Loucy (cell line): Measurements from ENCODE around the gene MACROD2.

Source experiments
- H2AFZ ChIP-seq: fragments of 200-600 bp; sonication (generic); 2 replicates; pipeline ENCODE4 v1.6.0; 2016; ENCODE audit warnings: antibody characterized with exemption, mild to moderate bottlenecking, low read length, moderate library complexity
- H3F3A ChIP-seq: fragments of 200-600 bp; 2 replicates; pipeline ENCODE4 v1.6.0; 2016; ENCODE audit warnings: antibody characterized with exemption, low read depth, mild to moderate bottlenecking
- H3K27me3 ChIP-seq: fragments of 200-600 bp; sonication (generic); 2 replicates; pipeline ENCODE4 v1.6.1; 2014; ENCODE audit warnings: low read length, mild to moderate bottlenecking; ENCODE audit not compliant: insufficient read depth, poor library complexity, severe bottlenecking
- H3K36me3 ChIP-seq: fragments of 200-600 bp; sonication (generic); 2 replicates; pipeline ENCODE4 v1.6.1; 2016; ENCODE audit warnings: low read length; ENCODE audit not compliant: insufficient read depth
- H3K4me1 ChIP-seq: fragments of 200-600 bp; sonication (generic); 2 replicates; pipeline ENCODE4 v1.5.1; 2014; ENCODE audit warnings: low read length, mild to moderate bottlenecking; ENCODE audit not compliant: insufficient read depth, poor library complexity, severe bottlenecking
- H3K4me2 ChIP-seq: fragments of 200-600 bp; sonication (generic); 2 replicates; pipeline ENCODE4 v1.6.0; 2014; ENCODE audit warnings: antibody characterized with exemption, low read length, low read depth, mild to moderate bottlenecking; ENCODE audit not compliant: poor library complexity, severe bottlenecking
- H3K4me3 ChIP-seq: fragments of 200-600 bp; sonication (generic); 2 replicates; pipeline ENCODE4 v1.5.1; 2014; ENCODE audit warnings: low read length, mild to moderate bottlenecking, mixed read lengths; ENCODE audit not compliant: poor library complexity, severe bottlenecking
- H3K79me2 ChIP-seq: fragments of 200-600 bp; sonication (generic); 2 replicates; pipeline ENCODE4 v1.6.1; 2014; ENCODE audit warnings: low read length; ENCODE audit not compliant: insufficient read depth
- H3K9ac ChIP-seq: fragments of 200-600 bp; sonication (generic); 2 replicates; pipeline ENCODE4 v1.6.0; 2014; ENCODE audit warnings: mild to moderate bottlenecking, low read depth, low read length, moderate library complexity; ENCODE audit not compliant: poor library complexity, severe bottlenecking
- H3K9me2 ChIP-seq: fragments of 200-600 bp; sonication (generic); replicated peaks from 2 replicates; pipeline ENCODE4 v1.6.1; 2016; ENCODE audit warnings: low read depth, low read length, mixed read lengths
- H3K9me3 ChIP-seq: fragments of 200-600 bp; sonication (generic); 2 replicates; pipeline ENCODE4 v1.6.1; 2014; ENCODE audit warnings: mild to moderate bottlenecking, antibody characterized with exemption, low read length, low read depth; ENCODE audit not compliant: insufficient read depth
- H4K20me1 ChIP-seq: fragments of 200-600 bp; sonication (generic); 2 replicates; pipeline ENCODE4 v1.6.0; 2014; ENCODE audit warnings: antibody characterized with exemption, low read length, mild to moderate bottlenecking; ENCODE audit not compliant: insufficient read depth, poor library complexity, severe bottlenecking
- EZH2phosphoT487 ChIP-seq: fragments of 200-600 bp; IDR thresholded peaks from 2 replicates; pipeline ENCODE4 v1.6.1; 2018; ENCODE audit warnings: antibody characterized with exemption, mild to moderate bottlenecking, moderate library complexity, borderline replicate concordance
- TF ChIP-seq, protein P1 (sequence below): fragments of 200-600 bp; sonication (generic); conservative IDR thresholded peaks from 2 replicates; pipeline ENCODE4 v1.5.1; 2014; ENCODE audit warnings: mild to moderate bottlenecking, antibody characterized with exemption, low read length

Gene MACROD2

DNA sequence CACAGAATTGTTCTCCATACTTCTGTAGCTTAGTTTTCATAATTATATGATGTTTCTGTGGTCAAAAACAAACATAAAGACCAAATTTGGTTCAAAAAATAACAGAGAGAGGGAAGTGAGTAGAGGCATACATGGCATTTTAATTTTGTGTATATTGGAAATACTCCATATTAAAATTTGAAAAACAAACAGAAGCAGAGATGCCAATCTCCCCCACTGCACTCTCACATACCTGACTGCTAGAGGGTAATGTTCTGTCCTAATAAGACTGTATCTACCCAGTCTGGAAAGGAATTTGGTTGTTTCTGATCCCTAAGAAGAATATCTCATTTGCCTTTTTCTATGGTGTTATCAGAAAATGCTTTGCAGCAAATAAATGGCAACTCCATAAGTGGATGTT, 1301.1 kb downstream of the MACROD2 start:
- no peaks in the 10 kb centered on the region for H4K20me1 ChIP-seq
- no peaks in the 10 kb centered on the region for H3K36me3 ChIP-seq
- no peaks in the 10 kb centered on the region for H3K27me3 ChIP-seq
- no peak overlapping the region for H3K9ac ChIP-seq
- H2AFZ ChIP-seq, result no peak overlapping the region
- TF ChIP-seq EZH2phosphoT487, result no peak
- TF ChIP-seq, protein P1, sequence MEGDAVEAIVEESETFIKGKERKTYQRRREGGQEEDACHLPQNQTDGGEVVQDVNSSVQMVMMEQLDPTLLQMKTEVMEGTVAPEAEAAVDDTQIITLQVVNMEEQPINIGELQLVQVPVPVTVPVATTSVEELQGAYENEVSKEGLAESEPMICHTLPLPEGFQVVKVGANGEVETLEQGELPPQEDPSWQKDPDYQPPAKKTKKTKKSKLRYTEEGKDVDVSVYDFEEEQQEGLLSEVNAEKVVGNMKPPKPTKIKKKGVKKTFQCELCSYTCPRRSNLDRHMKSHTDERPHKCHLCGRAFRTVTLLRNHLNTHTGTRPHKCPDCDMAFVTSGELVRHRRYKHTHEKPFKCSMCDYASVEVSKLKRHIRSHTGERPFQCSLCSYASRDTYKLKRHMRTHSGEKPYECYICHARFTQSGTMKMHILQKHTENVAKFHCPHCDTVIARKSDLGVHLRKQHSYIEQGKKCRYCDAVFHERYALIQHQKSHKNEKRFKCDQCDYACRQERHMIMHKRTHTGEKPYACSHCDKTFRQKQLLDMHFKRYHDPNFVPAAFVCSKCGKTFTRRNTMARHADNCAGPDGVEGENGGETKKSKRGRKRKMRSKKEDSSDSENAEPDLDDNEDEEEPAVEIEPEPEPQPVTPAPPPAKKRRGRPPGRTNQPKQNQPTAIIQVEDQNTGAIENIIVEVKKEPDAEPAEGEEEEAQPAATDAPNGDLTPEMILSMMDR, result no peak
- H3K79me2 ChIP-seq, result no peaks in the 10 kb centered on the region
- no peaks in the 10 kb centered on the region for H3F3A ChIP-seq
- no peaks in the 10 kb centered on the region for H3K9me3 ChIP-seq
- no peaks in the 10 kb centered on the region for H3K9me2 ChIP-seq
- H3K4me3 ChIP-seq, result no peak overlapping the region
- H3K4me1 ChIP-seq, result no peaks in the 10 kb centered on the region
- no peak overlapping the region for H3K4me2 ChIP-seq

DNA sequence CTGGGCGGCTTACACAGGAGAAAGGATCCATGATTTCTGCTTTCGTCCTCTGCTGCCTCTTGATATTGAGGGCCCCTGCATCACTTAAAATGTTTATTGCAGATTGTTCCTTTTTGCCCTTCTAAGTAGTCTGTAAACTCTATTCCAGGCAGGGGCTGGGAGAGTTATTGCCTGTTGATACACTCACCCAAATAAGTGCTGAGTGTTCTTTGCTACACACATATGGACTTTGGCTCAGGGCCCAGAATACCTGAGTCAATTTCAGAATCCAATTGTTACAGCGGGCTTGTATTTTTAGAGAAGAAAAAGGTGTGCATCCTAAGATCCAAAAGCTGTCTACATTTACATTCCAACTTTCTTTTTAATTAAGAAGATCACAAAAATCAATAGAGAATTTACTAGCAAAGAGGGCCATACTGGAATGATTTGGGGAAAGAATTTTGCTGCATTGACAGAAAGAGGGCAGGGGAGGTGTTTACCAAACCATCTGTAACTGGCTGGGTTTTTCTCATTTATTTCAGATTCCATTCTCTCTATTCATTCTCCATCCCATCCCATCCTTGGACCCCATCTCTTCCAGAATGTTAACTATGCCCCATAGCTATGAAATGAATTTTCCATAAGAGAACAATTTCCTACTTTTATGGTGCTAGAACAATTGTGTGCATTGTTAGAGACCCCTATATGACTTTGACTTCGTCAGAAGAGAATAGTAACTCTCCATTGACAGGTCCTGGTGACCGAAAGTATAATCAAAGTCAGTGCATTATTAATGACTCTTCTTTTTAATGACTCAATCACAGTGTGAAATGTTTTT, 1302.0 kb downstream of the MACROD2 start:
- Histone ChIP-seq H3K4me3 (no peak overlapping the region), H3K27me3 (no peaks in the 10 kb centered on the region), H2AFZ (no peak overlapping the region), H3F3A (no peaks in the 10 kb centered on the region), H4K20me1 (no peaks in the 10 kb centered on the region), H3K79me2 (no peaks in the 10 kb centered on the region), H3K4me2 (no peak overlapping the region), H3K9me3 (no peaks in the 10 kb centered on the region), H3K9ac (no peak overlapping the region), H3K36me3 (no peaks in the 10 kb centered on the region), H3K4me1 (no peaks in the 10 kb centered on the region), H3K9me2 (no peaks in the 10 kb centered on the region)
- TF ChIP-seq, protein P1, result no peak
- no peak for TF ChIP-seq EZH2phosphoT487

DNA sequence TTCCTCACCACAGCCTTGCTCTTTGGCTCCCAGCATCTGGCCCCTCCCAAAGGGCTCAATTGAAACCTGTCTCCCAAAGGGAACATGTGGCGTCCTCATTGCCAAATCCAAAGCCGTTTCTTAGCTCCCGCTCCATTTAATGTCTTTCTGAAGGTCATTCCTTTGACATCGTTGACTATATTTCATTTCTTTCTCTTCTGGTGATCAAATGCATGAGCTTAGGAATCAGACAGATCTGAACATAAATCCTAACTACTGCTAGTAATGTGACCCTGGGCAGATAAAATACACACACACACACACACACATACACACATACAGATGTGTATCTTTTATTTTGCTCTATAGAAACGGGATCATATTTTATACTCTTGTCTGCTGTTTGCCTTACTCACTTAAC, 1306.8 kb downstream of the MACROD2 start:
- Histone ChIP-seq H4K20me1 (no peaks in the 10 kb centered on the region), H3K79me2 (no peaks in the 10 kb centered on the region), H3F3A (no peaks in the 10 kb centered on the region), H3K9me3 (no peaks in the 10 kb centered on the region; the same call in 1 of the 2 replicates), H3K27me3 (no peaks in the 10 kb centered on the region), H3K9ac (no peak overlapping the region), H3K4me2 (no peak overlapping the region), H3K36me3 (no peaks in the 10 kb centered on the region), H3K4me3 (no peak overlapping the region), H2AFZ (no peak overlapping the region), H3K9me2 (no peaks in the 10 kb centered on the region), H3K4me1 (no peaks in the 10 kb centered on the region)
- TF ChIP-seq EZH2phosphoT487, result no peak
- TF ChIP-seq, protein P1, result no peak
